SIG-M5 treated with dmso at 0.1 percent for 504 hours (cell line): ENCODE measurements around the gene DUSP5.
"Not testable (repeated sequence)": the region's sequence is repeated elsewhere in the genome, so short reads cannot be mapped to it uniquely, and the experiment has no call there.

Experiments used
- DNase-seq: peaks from one replicate; lab custom pipeline; 2025; ENCODE audit not compliant: unreplicated experiment; lab: John Stamatoyannopoulos, UW

DUSP5 gene

GRCh38 chr10:110497438-110498086 lies at the start of gene DUSP5:
Gene DUSP5, plus strand, starts transcription at chr10:110497907. Its CDS starts 215 bp downstream, at chr10:110498122.
- peak; percentile 75 for DNase-seq

- no peak for DNase-seq
Measured at GRCh38 chr10:110448682-110449418, 48.9 kb upstream of the DUSP5 start.

- DNase-seq = no peak
Measured at GRCh38 chr10:110455446-110455845, 42.3 kb upstream of the DUSP5 start.

- DNase-seq = no peak
Measured at GRCh38 chr10:110456046-110456445, 41.7 kb upstream of the DUSP5 start.

GRCh38 chr10:110456523-110457091 lies 41.1 kb upstream of the DUSP5 start:
- no peak for DNase-seq

GRCh38 chr10:110457851-110458250 lies 39.9 kb upstream of the DUSP5 start:
- no peak for DNase-seq

- no peak for DNase-seq
Measured at GRCh38 chr10:110458266-110458920, 39.3 kb upstream of the DUSP5 start.

- DNase-seq = no peak
Measured at GRCh38 chr10:110459600-110459999, 38.1 kb upstream of the DUSP5 start.

- DNase-seq = no peak
Measured at GRCh38 chr10:110460111-110460809, 37.4 kb upstream of the DUSP5 start.

GRCh38 chr10:110461088-110461487 lies 36.6 kb upstream of the DUSP5 start:
- no peak for DNase-seq

- no peak for DNase-seq
Measured at GRCh38 chr10:110461530-110461929, 36.2 kb upstream of the DUSP5 start.

GRCh38 chr10:110462166-110463095 lies 35.3 kb upstream of the DUSP5 start:
- DNase-seq = no peak

GRCh38 chr10:110468258-110468657 lies 29.4 kb upstream of the DUSP5 start:
- DNase-seq = not testable (repeated sequence)

- DNase-seq = not testable (repeated sequence)
Measured at GRCh38 chr10:110470541-110470940, 27.2 kb upstream of the DUSP5 start.

- DNase-seq = no peak
Measured at GRCh38 chr10:110471566-110472139, 26.1 kb upstream of the DUSP5 start.

GRCh38 chr10:110474017-110474416 lies 23.7 kb upstream of the DUSP5 start:
- DNase-seq = no peak

GRCh38 chr10:110474826-110475225 lies 22.9 kb upstream of the DUSP5 start:
- no peak for DNase-seq

GRCh38 chr10:110475722-110476515 lies 21.8 kb upstream of the DUSP5 start:
- DNase-seq = no peak

GRCh38 chr10:110479710-110480109 lies 18.0 kb upstream of the DUSP5 start:
- no peak for DNase-seq
